ENCODE results near the gene COX5A.

Gene COX5A

GRCh38 chr15:74937590-74938371 lies at the start of gene COX5A:
TSS of gene COX5A (minus strand) at chr15:74938073. CDS start at chr15:74938014, 59 bp downstream.
- in situ Hi-C loops (cut with HindIII; ENCODE audit: low sequenced_read_pairs): no loop called here
- DNase-seq (ENCODE audit: low read depth): peak; percentile 87
- peak within 1 kb of the TSS; percentile 87 for H3K4me3 ChIP-seq (ENCODE audit: low read depth, low read length)
- TF ChIP-seq CTCF (IDR thresholded peaks at IDR 0.05; ENCODE audit: low read depth, low read length, missing control alignments): no peak

- in situ Hi-C loops (cut with HindIII; ENCODE audit: low sequenced_read_pairs): no loop called here
- TF ChIP-seq CTCF (IDR thresholded peaks at IDR 0.05; ENCODE audit: low read depth, low read length, missing control alignments): no peak
- H3K4me3 ChIP-seq (ENCODE audit: low read depth, low read length): no peak overlapping the region
- DNase-seq (ENCODE audit: low read depth): no peak
These were observed 45.9 kb upstream of the COX5A start for GRCh38 chr15:74983725-74984231.

- H3K4me3 ChIP-seq (ENCODE audit: low read depth, low read length): no peak overlapping the region
- no peak for TF ChIP-seq CTCF (IDR thresholded peaks at IDR 0.05; ENCODE audit: low read depth, low read length, missing control alignments)
- no peak for DNase-seq (ENCODE audit: low read depth)
- in situ Hi-C loops (cut with HindIII; ENCODE audit: low sequenced_read_pairs): no loop called here
These were observed 44.3 kb upstream of the COX5A start for GRCh38 chr15:74982183-74982582.

- DNase-seq (ENCODE audit: low read depth): no peak
- no peak for TF ChIP-seq CTCF (IDR thresholded peaks at IDR 0.05; ENCODE audit: low read depth, low read length, missing control alignments)
- in situ Hi-C loops (cut with HindIII; ENCODE audit: low sequenced_read_pairs): no loop called here
- no peak overlapping the region for H3K4me3 ChIP-seq (ENCODE audit: low read depth, low read length)
These were observed 40.6 kb upstream of the COX5A start for GRCh38 chr15:74978503-74978902.

- TF ChIP-seq CTCF (IDR thresholded peaks at IDR 0.05; ENCODE audit: low read depth, low read length, missing control alignments): no peak
- no peak overlapping the region for H3K4me3 ChIP-seq (ENCODE audit: low read depth, low read length)
- DNase-seq (ENCODE audit: low read depth): no peak
- in situ Hi-C loops (cut with HindIII; ENCODE audit: low sequenced_read_pairs): no loop called here
These were observed 40.2 kb upstream of the COX5A start for GRCh38 chr15:74978077-74978476.

- in situ Hi-C loops (cut with HindIII; ENCODE audit: low sequenced_read_pairs): no loop called here
- no peak for DNase-seq (ENCODE audit: low read depth)
- no peak overlapping the region for H3K4me3 ChIP-seq (ENCODE audit: low read depth, low read length)
- TF ChIP-seq CTCF (IDR thresholded peaks at IDR 0.05; ENCODE audit: low read depth, low read length, missing control alignments): no peak
These were observed 39.7 kb upstream of the COX5A start for GRCh38 chr15:74977599-74977998.

Measured in astrocyte of the cerebellum (primary cell).